NCI-H1417 treated with DMSO at 0.1 percent for 48 hours (cell line): ENCODE measurements around the gene PDK2.

Experiments
- DNase-seq: peaks from one replicate; lab custom pipeline; 2025; lab: John Stamatoyannopoulos, UW

PDK2 gene

DNA sequence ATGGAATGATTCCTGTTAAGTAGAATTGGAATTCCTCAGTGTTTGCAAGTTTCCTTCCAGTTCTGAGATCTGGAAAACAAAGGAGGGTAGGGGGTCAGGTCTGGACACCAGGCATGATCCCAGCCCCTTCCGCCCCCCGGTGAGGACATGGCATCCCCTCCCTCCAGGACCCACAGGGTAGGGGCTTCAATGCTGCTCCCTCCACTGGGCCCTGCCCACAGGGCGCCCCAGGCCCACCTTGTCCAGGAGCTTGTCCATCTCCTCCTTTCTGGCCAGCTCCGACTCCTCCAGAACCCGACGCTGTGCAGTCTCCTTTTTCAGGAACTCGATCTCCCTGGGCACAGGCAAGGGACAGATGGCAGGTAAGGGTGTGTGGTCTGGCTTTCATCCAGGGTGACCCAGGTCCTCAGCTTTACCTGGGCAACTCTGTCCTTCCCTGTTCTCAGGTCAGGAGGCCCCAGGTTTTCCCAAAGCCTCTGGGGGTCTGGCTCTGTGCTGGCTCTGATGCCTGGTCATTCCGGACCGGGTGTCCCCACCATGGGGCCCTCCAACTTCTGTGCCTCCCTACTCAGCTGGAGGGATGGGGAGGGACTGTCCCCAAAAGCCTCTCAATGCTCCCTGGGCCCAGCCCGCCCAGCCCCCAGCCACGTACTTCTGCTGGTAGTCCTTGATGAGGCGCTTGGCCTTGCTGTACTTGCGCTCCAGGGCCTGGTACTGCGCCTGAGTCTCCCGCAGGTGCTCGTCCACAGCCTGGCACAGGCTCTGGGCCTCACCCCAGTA lies 40.4 kb downstream of the PDK2 start:
- no peak for DNase-seq

DNA sequence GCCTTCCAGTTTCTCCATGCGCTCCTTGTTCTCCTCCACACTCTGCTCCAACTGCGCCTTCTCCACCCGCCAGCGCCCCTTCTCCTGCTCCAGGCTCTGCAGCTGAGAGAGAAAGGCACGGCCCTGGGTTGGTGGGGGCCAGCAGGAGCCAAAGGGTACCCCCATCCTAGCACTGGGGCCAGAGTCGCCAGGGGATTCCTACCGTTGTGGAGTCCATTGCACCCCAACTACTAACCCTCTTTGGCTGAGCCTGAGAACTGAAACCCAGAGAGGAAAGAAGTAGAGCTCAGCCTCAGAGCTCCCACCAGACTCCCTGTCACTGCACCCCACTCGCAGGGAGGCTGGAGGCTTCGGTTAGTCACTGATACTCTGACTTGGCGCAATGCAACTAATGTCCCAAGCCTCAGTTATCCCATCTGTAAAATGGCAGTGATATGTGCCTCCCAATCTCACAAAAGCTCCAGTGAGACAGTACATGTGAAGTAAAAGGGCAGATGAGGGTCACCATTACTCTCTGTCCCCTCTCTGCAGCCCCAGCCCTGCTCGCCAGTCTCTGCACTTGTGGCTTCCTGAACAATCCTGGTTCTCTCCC lies 41.0 kb downstream of the PDK2 start:
- DNase-seq = no peak

DNA sequence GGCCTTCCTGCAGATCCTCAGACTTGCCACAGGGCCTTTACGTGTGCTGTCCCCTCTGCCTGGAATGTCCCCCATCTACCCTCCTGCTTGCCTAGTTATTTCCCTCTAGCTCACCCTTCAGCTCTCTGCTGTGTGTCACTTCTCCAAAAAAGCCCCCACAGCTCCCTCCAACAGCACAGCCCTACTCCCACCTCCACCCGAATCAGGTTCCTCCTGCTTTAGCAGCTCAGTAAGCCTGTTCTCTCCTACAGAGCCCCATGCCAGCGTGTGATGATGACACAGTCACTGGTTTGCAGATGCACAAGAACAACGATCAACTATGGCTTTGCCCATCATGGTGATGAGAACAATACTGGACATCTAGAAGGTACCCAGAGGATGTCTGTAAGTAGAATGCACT lies 41.9 kb downstream of the PDK2 start:
- DNase-seq = no peak

DNA sequence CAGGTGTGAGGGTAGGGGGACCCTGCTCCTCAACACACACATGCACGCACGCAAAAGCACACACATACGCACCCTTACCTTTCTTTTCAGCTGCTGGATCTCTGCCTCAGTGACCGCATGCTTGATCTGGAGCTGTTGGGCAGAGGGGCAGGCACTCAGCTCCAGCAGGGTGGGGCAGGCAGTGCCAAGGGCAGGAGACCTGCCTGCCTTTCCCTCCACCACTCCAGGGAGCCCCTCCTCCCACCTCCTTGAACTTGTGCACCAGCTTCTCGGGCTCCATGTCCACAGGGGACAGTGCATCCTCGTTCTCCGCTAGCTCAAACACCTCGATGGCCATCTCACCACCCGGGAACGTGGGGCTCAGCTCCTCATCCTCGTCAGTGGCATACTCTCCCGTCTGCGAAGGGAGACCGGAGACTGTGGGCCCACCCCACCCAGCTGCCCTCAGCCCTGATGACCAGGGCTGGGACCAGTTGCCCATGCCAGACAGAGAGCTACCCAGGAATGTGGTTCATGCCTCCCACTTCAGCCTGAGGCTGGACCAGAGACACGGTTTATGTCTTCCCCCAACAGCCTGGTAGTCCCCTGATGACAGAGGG lies 44.1 kb downstream of the PDK2 start:
- no peak for DNase-seq

DNA sequence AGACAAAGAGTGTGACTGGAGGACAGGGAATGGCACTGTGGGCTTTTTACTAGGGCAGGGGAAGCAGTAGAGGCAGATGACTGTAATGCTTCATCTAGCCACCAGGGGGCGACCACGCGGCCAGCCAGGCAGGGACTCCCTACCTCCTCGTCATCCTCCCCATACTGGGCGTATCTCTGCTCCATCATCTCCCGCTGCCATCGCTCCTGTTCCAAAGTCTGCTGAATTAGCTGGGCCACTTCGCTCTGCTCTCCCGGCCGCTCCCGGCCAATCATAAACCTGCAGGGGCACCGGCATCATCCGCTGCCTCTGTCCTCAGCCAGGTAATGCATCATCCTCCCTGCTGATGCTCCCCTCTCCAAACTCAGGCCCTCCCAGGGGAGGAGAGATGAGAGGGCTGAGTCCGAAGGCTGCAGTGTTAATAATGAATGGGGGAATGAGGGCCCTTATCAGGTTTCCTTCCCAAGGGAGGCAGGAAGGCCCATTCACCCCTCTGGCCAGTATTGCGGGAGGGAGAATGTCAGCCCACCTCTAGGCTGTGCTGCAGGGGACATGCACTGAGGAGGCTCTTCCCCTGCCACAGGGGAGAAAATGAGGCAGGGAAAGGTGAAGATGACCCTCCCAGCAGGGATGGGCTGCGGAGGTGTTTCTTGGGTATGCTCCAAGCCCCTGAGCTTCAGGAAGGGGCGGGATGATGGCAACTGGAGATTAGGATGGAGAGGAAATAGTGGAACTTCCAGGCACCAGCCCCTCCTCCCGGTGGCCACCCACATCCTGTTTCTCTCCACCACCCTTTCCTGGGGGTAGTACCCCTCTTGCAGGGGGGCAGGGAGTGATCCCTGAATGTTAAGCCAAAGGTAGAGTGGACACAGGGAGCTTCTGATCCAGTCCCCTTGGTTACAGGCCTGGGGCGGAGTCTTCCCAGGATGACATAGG lies 45.1 kb downstream of the PDK2 start:
- DNase-seq = no peak

DNA sequence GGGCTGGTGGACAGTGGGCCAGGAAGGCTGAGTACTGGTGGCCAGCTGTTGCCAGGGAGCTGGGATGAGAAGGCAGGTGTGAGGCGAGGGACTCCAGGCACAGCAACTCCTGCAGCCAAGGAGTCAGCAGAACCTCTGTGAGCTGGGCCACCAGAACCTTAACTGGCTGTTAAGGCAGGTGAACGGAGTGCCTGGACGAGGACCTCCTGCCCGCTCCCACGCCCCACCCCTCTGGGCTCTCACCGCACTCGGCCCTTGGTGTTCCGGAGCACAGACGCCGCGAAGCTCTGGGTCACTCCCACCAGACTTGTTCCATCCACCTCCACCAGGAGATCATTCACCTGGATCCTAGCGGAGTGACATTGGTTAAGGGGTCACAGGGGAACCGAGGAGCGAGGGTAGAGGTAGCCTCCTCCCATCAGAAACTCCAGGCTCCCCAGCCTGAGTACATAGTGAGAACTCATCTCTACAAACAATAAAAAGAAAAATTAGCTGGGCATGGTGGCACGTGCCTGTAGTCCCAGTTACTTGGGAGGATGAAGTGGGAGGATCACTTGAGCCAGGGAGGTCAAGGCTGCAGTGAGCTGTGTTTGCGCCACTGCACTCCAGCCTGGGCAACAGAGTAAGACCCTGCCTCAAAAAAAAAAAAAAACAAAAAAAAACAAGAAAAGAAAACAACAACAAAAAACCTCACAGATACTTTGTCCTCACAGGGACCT lies 46.0 kb downstream of the PDK2 start:
- DNase-seq = no peak

DNA sequence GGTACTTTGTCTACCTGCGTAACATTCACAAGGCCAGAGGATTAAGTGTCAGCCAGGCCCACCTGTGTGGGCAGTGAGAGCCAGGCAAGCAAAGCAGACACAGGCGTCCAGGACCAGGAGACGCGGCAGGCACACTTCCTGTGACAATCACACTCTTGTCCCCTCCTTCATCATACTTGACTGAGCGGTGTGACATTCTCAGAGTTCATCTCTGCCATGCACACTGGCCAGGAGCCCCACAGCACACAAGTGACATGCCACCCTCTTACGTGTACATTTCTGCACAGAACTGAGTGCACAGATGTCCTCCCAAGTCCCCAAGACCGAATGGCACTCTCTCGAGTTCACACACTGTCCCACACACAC lies 46.6 kb downstream of the PDK2 start:
- no peak for DNase-seq

DNA sequence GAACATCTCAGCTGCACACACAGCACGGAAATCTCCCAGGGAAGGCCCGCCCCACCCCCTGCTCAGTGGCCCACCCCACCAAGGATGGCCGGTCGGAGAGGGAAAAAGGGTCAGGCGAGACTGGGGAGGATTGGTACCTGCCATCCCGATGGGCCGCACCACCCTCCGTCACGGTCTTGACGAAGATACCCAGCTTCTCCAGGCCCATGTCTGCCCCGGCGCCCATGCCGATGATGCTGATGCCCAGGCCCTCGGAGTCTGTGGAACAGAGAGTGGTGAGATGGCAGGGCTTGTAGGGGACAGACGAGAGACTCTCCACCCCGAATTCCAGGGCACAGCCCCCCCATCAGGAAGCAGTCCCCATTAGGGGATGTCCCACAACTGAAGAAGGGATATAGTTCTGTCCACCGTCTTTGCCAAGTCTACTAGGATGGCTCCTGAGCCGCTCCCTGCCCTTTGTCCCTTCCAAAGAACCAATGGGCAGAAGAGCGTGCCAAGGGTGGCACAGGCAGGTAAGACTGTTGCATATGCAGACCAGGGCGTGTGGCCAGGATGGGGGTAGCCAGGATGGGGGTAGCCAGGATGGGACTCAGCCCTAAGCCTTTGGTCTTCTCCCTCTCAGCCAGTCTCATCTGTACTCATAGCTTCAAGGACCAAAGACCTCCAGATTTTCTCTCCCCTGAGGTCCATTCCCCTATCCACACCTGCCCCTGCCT lies 48.5 kb downstream of the PDK2 start:
- no peak for DNase-seq

DNA sequence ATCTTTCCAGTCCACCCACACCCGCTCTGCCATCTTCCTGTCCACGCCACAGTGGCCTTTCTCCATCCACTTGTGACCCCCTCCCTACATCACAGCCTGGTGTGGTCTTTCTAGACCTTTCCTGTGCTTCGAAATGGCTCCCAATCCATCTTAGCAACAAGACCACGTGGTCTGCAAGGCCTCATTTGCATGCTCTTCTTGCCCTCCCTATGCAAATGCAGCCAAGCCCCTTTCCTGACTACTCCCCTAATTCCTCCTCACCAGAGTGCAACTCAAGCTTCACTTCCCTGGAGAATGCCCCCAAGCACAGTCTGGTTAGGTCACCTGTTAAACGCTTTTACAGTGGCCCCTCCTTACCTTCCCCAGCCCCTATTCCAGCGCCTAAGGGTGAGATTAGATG lies 49.2 kb downstream of the PDK2 start:
- DNase-seq = no peak

DNA sequence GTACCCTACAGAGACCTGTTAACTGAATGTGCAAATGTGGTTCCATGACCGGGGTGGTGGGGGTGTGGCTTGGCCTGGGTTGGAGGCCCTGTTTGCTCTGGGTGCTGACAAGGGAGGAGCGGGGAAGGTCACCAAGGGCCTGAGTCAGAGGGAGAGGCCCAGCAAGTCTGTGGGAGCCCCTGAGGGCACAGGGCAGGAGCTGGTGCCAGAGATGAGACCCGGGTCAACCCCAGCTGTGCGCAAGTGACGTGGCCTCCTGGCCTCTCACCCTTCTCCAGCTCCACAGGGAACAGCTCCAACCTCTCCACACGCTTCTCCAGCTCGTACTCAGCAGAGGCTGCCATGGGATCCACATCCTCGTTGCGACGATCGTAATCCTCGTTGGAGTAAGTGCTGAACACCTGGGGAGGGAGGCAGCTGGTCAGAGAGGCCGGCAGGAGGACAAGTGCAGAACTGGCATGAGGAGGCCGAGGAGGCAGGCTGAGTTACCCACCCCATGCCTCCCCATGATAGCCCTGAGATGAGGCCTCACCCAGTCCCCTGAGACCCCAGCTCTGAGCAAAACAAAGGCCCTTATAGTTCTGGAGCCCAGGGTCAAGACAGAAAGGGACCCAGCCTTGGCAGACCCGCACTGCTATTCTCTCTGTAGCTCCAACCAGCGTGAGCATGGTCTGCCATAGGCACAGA lies 49.8 kb downstream of the PDK2 start:
- no peak for DNase-seq

DNA sequence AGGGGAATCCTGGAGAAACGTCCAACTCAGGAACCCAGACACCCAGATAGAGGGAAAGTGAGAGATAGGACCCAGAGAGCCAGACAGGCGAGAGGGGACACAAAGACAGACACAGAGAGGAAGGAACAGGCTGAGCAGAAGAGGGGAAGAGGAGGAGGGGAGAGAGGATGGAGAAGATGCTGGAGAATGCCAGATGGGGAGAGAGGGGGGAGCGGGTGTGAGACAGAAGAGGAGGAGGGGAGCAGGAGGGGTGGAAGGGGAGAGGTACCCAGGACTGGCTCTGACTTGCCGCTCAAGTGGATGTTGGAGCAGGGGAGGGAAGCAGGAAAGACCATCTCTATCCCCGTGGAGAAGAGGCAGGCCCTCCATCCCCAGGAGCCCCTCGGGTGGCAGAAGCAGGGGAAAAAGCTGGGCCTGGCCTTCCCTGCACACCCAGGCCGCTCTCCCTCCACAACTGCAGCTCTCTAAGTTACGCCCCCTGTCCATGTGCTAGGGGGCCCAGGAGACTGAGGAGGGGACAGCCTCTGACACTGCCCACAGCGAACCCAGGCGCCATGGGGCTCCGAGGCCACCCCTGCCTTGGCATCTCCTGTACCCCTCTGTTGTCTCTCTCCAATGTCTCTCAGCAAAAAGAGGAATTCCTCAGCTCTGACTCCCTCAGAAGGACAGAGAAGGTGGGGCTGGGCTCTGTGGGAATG lies 50.5 kb downstream of the PDK2 start:
- DNase-seq = no peak

DNA sequence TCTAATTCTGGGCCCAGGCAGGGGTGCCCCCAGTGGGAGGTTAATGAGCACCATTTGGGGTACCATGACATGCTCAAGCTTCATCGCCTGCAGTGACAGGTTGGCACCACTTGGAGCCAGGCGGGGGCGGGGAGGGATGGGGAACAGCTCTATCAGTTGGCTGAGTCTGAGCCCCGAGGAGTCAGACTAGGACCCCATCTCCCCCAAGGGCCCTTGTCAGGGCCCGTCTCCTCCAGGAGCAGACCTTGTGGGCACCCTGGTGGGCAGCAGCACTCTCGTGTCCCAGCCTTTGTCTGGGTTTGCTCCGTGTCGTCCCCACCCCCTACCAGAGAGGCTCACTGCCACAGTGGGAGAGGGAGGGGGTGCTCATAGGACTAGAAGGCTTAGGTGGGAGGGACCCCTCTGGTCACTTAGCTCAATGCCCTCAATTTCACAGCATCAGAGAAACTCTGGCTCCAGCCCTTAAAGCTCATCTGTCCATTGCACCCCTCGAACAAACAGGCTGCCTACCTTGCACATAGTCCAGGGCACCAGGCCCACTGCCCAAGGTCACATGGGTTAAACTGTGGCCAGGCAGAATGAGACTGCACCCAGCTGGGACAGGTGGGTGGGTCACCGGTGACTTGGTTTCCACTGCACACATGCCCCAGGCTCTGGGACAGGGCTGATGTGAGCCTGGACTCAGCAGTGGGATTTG lies 51.2 kb downstream of the PDK2 start:
- no peak for DNase-seq

DNA sequence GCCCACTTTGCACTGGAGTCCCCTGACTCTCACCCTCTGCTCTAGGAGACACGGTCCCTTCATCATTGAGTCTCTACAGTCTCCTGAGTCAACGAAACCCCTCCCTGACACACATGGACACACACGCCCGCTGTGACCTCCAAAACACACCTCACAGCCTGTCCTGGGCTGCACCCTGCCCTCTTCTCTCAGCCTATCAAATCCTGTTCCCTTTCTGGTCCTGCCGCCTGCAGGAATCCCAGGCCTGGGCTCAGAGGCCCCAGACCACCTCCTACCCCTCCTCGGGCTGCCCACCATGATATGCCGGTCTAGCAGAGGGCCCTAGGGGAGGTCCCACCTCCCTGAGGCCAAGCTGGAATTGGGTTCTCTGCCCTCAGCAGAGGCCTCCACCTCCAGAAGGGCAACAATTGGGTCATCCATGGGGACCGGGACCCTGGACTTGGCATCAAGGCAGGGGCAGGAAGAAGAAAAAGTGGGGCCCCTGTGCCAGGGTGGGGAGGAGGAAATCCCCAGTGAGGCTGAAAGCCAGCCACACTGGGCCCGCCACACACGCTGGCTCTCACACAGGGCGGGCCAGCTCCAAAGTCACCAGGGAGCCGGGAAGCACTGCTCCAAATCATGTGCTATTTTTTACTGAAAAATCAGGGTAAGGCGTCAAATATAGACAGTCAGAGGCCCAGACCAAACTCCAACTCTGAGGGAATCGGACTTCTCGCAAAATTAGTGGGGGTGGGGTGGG lies 51.9 kb downstream of the PDK2 start:
- DNase-seq = no peak

DNA sequence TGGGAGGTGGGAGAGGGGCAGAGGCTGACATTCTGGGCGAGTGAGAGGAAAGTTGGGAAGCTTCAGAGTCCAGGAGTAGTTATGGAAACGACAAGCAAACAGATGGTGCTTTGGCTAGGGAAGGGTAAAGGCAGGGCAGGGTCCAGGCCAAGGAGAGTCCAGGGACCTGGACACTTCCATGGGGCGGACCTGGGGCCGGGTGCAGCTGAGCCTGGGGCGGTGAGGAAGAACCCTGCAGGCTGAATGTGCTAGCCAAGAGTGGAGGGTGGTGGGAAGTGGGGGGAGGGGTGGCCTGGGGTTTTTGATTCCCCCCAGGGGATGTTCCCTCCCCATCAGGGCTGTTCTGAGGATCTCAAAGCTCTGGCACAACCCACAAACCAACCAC lies 52.7 kb downstream of the PDK2 start:
- DNase-seq = no peak

DNA sequence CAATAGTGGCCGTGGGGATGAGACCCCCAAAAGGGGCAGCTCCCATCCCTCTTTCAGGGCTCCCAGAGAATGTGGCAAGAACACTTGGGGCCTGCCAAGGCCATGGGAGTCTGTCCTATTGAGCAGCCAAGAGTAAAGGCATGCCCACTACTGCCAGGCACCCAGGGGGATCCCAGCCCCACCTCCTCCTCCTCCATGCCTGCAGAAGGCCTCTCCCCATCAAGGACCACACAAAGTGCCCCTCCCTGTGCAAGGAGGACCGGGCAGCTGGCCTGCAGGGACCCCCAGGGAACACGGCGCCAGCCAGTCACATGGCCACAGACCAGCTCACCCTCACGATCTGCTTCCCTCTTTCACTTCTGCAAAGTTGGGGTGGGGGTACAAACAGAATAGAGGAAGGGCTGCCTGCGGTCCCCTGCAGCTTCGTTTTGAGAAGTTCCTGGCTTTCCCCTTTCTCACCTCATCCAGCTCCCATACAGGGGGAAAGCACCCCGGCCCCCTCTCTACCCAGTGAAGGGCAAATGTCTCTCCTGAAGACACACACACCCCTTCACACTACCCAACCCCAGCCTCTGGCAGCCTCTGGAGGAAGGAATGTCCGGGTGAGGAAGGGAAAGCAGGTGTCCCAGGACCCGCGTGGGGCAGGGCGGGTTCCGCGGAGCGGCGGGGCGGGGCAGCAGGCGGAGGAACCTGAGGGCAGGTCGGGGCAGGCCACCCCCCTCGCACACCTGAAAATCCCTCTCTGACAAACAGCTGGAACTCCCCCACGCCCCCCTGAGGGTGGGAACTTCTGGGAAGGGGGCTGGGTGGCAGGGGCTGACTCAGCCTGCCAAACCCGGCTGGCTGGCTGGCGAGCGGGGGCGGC lies 53.3 kb downstream of the PDK2 start:
- no peak for DNase-seq

DNA sequence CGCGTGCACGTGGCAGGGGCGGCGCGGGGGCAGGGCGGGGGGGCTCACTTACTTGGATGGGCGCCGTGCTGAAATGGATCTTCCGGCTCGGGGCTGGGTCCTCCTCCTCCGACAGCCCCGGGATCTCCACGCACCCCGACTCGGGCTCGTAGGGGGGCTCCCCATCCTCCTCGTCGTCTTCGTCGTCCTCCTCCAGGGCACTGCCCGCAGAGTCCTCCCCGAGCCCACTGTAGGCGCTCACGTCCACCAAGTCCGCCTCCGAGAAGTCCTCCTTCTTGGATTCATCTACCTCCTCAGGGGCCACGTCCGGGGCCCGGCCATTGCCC lies 53.9 kb downstream of the PDK2 start:
- no peak for DNase-seq

DNA sequence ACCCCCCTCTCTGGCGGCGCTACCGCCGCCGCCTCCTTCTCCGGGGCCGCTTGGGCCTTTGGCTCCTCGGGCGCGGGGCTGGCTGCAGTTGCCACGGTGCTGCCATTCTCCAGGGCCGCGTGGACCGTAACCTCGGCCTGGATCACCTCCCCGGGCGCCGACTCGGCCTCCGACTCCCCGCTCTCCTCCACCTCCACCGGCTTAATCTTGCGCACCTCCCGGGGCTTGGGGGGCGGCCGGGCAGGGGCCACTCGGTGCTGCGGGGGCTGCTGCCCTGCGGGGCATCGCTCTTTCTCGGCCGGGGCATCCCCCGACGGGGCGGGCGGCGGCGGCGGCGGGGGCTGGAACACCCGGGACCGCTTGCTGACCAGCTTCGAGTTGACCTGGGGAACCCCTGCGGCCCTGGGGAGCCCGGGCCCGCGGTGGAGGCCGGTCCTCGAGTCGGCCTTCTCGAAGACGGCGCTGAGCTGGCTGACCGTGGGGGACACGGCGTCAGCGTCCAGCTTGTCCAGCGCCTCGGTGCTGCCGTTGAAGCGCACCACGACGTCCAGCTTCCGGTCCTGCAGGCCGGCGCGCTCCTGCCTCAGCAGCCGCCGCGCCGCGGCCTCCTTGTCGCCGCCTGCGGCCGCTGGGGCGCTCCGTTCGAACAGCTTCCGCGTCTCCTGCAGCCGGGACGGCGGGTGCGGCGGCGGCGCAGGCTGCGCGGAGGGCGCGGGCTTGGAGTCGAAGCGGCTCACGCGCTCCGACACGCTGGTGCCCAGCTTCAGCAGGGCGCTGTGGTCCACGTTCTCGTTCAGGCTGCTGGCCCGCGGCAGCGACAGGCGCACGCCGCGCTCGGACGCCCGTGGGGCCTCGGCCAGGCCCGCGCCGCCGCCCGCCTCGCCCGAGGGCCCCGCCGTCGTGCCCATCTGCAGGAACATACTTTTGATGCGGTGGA lies 54.5 kb downstream of the PDK2 start:
- DNase-seq = no peak
